Measurements from ENCODE around the gene RPP25L. TPM values are rescaled to one million over a fixed set of nuclear protein-coding genes. Genes with fewer than 3 reads are reported as not detected.

Gene RPP25L
- total and polyA plus RNA-seq, 2 of the 4 experiments (the other 2 are of a cell fraction) = 20.4 to 26.3 TPM

DNA sequence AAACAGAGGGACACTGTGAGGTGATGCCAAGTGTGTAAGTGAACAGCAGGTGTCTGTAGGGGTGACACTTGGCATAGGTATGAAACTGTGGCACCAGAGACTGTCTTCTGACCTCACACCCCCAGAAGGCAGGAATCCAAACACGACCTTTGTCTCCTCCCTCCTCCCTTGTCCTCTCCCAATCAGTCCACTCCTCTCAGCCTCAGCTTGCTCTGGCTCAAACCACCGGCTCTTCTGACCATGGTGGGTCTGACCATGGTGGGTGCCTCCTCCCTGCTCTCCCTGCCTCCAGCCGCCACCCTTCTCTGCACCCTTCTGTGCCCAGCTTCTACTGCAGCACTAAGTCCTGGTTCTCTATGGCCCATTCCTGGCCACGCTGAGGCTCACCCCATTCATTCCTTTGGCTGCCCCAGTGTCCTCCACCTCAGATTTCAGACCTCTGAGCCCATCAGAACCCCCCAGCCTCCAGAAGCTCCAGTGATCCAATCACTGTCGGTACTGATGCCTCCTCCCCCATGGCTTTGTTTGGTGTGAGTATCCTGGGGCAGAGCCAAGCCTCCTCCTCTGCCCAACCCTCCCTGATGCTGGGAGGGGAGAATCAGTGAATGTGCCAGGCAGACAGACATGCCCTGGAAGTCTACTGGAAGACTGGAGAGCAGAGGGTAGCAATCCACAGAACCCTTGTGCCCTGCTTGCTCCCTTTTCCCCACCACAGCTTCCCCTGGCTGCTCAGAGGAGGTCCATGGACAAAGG is 18.7 kb upstream of the RPP25L start (continued):
- TF ChIP-seq SMC3 (IDR thresholded peaks at IDR 0.05; ENCODE audit: low read depth, low read length) = no peak

DNA sequence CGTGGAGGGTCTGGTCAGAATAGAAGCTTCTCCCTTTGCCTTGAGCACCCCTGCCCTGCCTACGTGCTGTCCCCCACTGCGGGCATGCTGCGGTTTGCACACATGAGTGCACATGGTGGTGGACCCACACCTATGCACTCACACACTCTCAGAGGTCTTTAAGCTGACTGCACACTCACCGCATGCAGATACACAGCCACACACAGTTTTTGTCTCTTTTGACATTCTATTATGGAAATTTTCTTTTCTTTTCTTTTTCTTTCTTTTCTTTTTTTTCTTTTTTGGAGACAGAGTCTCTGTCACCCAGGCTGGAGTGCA is 17.6 kb upstream of the RPP25L start:
- H4K91ac ChIP-seq (ENCODE audit: insufficient read depth, low read depth, low read length) = no peak overlapping the region
- H2BK15ac ChIP-seq (ENCODE audit: low read depth, low read length) = no peak overlapping the region
- ATAC-seq (ENCODE audit: low read depth) (no peak), DNase-seq (no peak)
- peaks cover 0 to 3% of the 10 kb centered on the region in 2 experiments; a peak in 1 of 4 replicates for H3K79me1 ChIP-seq (ENCODE audit: low read depth in 1 of 2, low read length in 2 of 2)
- H3K4me2 ChIP-seq (ENCODE audit: low read depth, low read length) = peak overlapping the region; percentile 81
- peak overlapping the region; percentile 71 for H3K23ac ChIP-seq (ENCODE audit: low read depth, low read length)
- no peaks in the 10 kb centered on the region for H3K36me3 ChIP-seq (ENCODE audit: control insufficient read depth, insufficient read depth, low read length)
- no peak overlapping the region for H2BK20ac ChIP-seq (ENCODE audit: low read depth, low read length)
- WGBS, 2 experiments (ENCODE audit: extremely low coverage in 2 of 2, insufficient read length in 1 of 2) = no CpG with 5 or more reads among the region's 5 CpGs
- peaks cover 9% of the 10 kb centered on the region; the same call in 1 of the 2 replicates for H4K20me1 ChIP-seq (ENCODE audit: insufficient read depth, low read length)
- 0 out of 2 replicates have a peak, but pooled peaks cover 4% of the 10 kb centered on the region for H3K9me1 ChIP-seq (ENCODE audit: insufficient read depth, low read length)
- no peak overlapping the region for H3K14ac ChIP-seq (replicated peaks; ENCODE audit: low read depth, low read length)
- H2AK5ac ChIP-seq (ENCODE audit: low read depth, low read length) = no peak overlapping the region
- peaks cover 65% of the 10 kb centered on the region for H3K27me3 ChIP-seq (ENCODE audit: control insufficient read depth, insufficient read depth, low read length)
- in situ Hi-C loops (cut with MboI; ENCODE audit: low sequenced_read_pairs) (no loop called here), dilution Hi-C loops (cut with HindIII; ENCODE audit: low sequenced_read_pairs, unreplicated experiment) (no loop called here), intact Hi-C loops (cut with micrococcal nuclease) (no loop called here)
- no peak overlapping the region for H2AK9ac ChIP-seq (replicated peaks; ENCODE audit: low read depth, low read length, poor library complexity)
- no peak overlapping the region for H3K4ac ChIP-seq (ENCODE audit: low read depth, low read length)
- H3K56ac ChIP-seq (ENCODE audit: extremely low read depth, insufficient read depth, low read length) = no peak overlapping the region
- H3K9me3 ChIP-seq (ENCODE audit: control insufficient read depth, insufficient read depth, low read length) = no peaks in the 10 kb centered on the region
- H3K9ac ChIP-seq (ENCODE audit: low read depth, low read length) = no peak overlapping the region
- peak overlapping the region; percentile 77 for H2AFZ ChIP-seq (replicated peaks; ENCODE audit: low read length, poor library complexity)
- no peak overlapping the region for H4K5ac ChIP-seq (ENCODE audit: low read depth, low read length)
- BruUV-seq (replicated peaks) = no TSS peak
- TF ChIP-seq, protein P1, sequence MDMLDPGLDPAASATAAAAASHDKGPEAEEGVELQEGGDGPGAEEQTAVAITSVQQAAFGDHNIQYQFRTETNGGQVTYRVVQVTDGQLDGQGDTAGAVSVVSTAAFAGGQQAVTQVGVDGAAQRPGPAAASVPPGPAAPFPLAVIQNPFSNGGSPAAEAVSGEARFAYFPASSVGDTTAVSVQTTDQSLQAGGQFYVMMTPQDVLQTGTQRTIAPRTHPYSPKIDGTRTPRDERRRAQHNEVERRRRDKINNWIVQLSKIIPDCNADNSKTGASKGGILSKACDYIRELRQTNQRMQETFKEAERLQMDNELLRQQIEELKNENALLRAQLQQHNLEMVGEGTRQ (IDR thresholded peaks at IDR 0.05; ENCODE audit: low read depth, low read length) = no peak
- TF ChIP-seq, protein P2, sequence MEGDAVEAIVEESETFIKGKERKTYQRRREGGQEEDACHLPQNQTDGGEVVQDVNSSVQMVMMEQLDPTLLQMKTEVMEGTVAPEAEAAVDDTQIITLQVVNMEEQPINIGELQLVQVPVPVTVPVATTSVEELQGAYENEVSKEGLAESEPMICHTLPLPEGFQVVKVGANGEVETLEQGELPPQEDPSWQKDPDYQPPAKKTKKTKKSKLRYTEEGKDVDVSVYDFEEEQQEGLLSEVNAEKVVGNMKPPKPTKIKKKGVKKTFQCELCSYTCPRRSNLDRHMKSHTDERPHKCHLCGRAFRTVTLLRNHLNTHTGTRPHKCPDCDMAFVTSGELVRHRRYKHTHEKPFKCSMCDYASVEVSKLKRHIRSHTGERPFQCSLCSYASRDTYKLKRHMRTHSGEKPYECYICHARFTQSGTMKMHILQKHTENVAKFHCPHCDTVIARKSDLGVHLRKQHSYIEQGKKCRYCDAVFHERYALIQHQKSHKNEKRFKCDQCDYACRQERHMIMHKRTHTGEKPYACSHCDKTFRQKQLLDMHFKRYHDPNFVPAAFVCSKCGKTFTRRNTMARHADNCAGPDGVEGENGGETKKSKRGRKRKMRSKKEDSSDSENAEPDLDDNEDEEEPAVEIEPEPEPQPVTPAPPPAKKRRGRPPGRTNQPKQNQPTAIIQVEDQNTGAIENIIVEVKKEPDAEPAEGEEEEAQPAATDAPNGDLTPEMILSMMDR (conservative IDR thresholded peaks at IDR 0.05; ENCODE audit: low read depth, low read length) = no peak
- no peak for TF ChIP-seq CHD1 (IDR thresholded peaks at IDR 0.05; ENCODE audit: low read depth, low read length)
- TF ChIP-seq BHLHE40 (IDR thresholded peaks at IDR 0.05; ENCODE audit: low read depth, low read length) = no peak
- TF ChIP-seq, protein P3, sequence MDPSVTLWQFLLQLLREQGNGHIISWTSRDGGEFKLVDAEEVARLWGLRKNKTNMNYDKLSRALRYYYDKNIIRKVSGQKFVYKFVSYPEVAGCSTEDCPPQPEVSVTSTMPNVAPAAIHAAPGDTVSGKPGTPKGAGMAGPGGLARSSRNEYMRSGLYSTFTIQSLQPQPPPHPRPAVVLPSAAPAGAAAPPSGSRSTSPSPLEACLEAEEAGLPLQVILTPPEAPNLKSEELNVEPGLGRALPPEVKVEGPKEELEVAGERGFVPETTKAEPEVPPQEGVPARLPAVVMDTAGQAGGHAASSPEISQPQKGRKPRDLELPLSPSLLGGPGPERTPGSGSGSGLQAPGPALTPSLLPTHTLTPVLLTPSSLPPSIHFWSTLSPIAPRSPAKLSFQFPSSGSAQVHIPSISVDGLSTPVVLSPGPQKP (IDR thresholded peaks at IDR 0.05; ENCODE audit: borderline replicate concordance, low read depth, low read length) = no peak
- no peak for TF ChIP-seq RCOR1 (IDR thresholded peaks at IDR 0.05; ENCODE audit: insufficient replicate concordance, low read length)
- TF ChIP-seq FOS (IDR thresholded peaks at IDR 0.05; ENCODE audit: low read depth, low read length) = no peak
- TF ChIP-seq MXI1 (IDR thresholded peaks at IDR 0.05; ENCODE audit: borderline replicate concordance, low read depth, low read length) = no peak
- TF ChIP-seq MAFK (IDR thresholded peaks at IDR 0.05; ENCODE audit: low read depth, low read length) = no peak
- no peak for TF ChIP-seq SMC3 (IDR thresholded peaks at IDR 0.05; ENCODE audit: low read depth, low read length)
- TF ChIP-seq CEBPB (IDR thresholded peaks at IDR 0.05; ENCODE audit: low read depth, low read length) = no peak
- no peak for TF ChIP-seq RFX5 (IDR thresholded peaks at IDR 0.05; ENCODE audit: low read depth, low read length)
- no peak for TF ChIP-seq MAZ (IDR thresholded peaks at IDR 0.05; ENCODE audit: borderline replicate concordance, low read depth, low read length)
- H3K18ac ChIP-seq (ENCODE audit: low read depth, low read length) = no peak overlapping the region
- no peak overlapping the region for H3K27ac ChIP-seq (ENCODE audit: insufficient read depth, low read length)
- H3K4me1 ChIP-seq (ENCODE audit: control insufficient read depth, insufficient read depth, low read length) = 0 out of 2 replicates have a peak, but pooled peaks cover 2% of the 10 kb centered on the region
- no peak overlapping the region for H2BK120ac ChIP-seq (ENCODE audit: low read depth, low read length)
- no peak overlapping the region for H4K8ac ChIP-seq (ENCODE audit: low read depth in 2 of 2, low read length in 2 of 2)
- no peak overlapping the region for H3K4me3 ChIP-seq (ENCODE audit: insufficient read depth, low read depth, low read length)
- ChIA-PET POLR2A (ENCODE audit: unreplicated experiment) (no interaction called here), CTCF (no interaction called here)
- no peak overlapping the region for H2BK5ac ChIP-seq (ENCODE audit: low read depth, low read length, poor library complexity, severe bottlenecking)

Data from IMR-90 (cell line).